GM18873 (cell line): ENCODE results near the gene ZNF319.

ENCODE experiments used
- ATAC-seq: cut with Tn5 transposase; IDR thresholded peaks from one replicate; pipeline ENCODE4 v1.9.1; 2021; ENCODE audit warnings: mild to moderate bottlenecking, moderate library complexity, moderate number of reproducible peaks; ENCODE audit not compliant: unreplicated experiment, low FRiP score

The ZNF319 gene

GRCh38 chr16:57958544-57958943 is 41.9 kb downstream of the ZNF319 start:
- no peak for ATAC-seq

GRCh38 chr16:57957673-57958392 is 42.6 kb downstream of the ZNF319 start:
- ATAC-seq = no peak

GRCh38 chr16:57956924-57957672 is 43.4 kb downstream of the ZNF319 start:
- no peak for ATAC-seq

GRCh38 chr16:57956270-57956808 is 44.1 kb downstream of the ZNF319 start:
- ATAC-seq = no peak

GRCh38 chr16:57955572-57956188 is 44.8 kb downstream of the ZNF319 start:
- ATAC-seq = no peak

GRCh38 chr16:57953857-57954256 is 46.6 kb downstream of the ZNF319 start:
- no peak for ATAC-seq

GRCh38 chr16:57952909-57953308 is 47.6 kb downstream of the ZNF319 start:
- no peak for ATAC-seq

- ATAC-seq = no peak
Observed at GRCh38 chr16:57951204-57951960, 49.1 kb downstream of the ZNF319 start.

GRCh38 chr16:57950382-57950781 is 50.1 kb downstream of the ZNF319 start:
- ATAC-seq = no peak

- ATAC-seq = no peak
Observed at GRCh38 chr16:57949595-57950238, 50.8 kb downstream of the ZNF319 start.

- ATAC-seq = no peak
Observed at GRCh38 chr16:57949013-57949412, 51.5 kb downstream of the ZNF319 start.

- ATAC-seq = no peak
Observed at GRCh38 chr16:57948027-57948426, 52.4 kb downstream of the ZNF319 start.

GRCh38 chr16:57947261-57947660 is 53.2 kb downstream of the ZNF319 start:
- ATAC-seq = no peak

GRCh38 chr16:57946181-57946801 is 54.2 kb downstream of the ZNF319 start:
- ATAC-seq = no peak

- ATAC-seq = no peak
Observed at GRCh38 chr16:57945740-57946138, 54.7 kb downstream of the ZNF319 start.

- ATAC-seq = no peak
Observed at GRCh38 chr16:57944970-57945739, 55.3 kb downstream of the ZNF319 start.
